NCI-H748 (cell line): ENCODE measurements around the gene FUCA1.
A peak's percentile ranks its signal among the peaks of the same experiment; 100 is the strongest.
"Not testable (repeated sequence)": the region's sequence is repeated elsewhere in the genome, so short reads cannot be mapped to it uniquely, and the experiment has no call there.

Experiments used
- DNase-seq: peaks from one replicate; lab custom pipeline; 2025; ENCODE audit not compliant: unreplicated experiment; lab: John Stamatoyannopoulos, UW

The FUCA1 gene

DNA sequence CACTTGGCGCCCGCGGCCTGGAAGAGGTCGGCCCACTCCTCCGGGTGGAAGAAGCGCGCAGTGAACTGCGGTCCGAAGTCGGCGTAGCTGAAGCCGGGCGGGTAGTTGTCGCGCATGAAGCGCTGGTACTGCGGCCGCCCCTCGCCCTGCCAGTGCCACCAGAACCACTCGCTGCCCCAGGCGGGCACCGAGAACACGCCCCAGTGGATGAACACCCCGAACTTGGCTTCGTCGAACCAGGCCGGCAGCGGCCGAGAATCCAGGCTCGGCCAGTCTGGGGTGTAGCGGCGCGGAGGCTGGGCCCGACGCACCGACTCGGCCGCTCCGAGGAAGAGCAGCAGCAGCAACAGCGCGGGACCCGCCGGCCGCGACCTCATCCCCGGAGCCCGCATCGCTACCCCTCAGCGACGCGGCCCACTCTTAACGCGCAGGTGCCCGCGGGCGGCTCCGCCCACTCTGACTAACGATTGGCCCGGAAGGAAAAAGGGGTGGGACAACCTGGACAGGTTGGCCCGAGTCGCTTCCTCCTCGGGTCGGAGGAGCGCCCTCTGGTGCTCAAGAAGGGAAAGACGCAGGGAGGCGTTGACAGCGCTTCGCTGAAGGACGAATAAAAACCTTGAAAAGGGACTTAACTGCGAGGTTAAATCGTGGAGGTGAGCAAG lies at the start of gene FUCA1:
TSS of gene FUCA1 (minus strand) at position 396 of the 662 bp plus-strand sequence. CDS start at position 392, 4 bp downstream.
- DNase-seq: peak; percentile 95

DNA sequence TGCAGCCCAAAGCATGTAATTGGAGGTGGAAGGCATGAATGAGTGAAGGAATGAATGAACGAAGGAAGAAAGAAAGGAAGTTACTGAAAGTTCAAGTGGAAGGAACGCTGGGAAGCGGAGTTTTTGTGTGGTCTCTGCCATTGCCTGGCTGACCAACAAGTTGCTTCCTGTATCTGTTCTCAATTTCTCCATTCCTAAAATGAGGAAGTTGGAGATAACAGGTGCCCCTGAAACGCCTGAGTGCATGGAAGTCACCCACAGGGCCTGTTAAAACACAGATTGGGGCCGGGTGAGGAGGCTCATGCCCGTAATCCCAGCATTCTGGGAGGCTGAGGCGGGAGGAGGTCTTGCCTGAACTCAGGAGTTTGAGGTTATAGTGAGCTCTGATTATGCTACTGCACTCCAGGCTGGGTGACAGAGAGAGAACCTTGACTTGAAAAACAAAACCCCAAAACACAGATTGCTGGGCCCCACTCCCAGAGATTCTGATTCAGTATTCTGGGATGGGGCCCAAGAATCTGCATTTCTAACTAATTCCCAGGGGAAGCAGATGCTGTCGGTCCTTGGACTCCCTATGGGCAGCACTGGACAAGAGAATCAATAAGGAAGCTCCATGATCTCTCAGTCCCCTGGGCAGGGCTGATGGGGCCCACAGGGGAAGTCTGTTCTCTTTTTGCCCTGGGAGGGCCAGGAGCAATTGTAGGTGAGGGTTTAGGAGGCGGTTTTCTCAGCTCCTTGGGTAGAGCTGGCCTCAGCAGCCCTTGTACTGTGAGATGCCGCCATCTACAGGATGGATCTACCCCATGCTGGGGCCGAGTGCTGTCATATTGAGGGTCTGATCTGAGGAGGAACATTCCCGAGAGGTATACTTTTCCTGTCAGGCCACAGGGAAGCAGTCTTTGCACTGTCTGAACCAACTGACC lies 48.4 kb upstream of the FUCA1 start:
- DNase-seq: peak; percentile 60

DNA sequence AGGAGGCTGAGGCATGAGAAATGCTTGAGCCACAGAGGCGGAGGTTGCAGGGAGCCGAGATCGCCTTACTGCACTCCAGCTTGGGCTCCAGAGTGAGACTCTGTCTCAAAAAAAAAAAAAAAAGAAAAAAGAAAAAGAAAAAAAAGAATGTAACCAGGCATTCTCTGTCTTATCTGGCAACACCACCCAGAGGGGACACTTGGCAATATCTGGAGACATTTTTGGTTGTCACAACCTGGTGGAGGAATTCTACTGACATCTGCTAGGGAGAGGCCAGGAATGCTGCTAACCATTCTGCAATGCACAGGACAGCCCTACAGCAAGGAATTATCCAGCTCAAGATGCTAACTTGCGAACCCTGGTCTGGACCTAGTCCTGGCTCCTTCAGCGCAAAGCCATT lies 47.4 kb upstream of the FUCA1 start:
- DNase-seq: no peak

DNA sequence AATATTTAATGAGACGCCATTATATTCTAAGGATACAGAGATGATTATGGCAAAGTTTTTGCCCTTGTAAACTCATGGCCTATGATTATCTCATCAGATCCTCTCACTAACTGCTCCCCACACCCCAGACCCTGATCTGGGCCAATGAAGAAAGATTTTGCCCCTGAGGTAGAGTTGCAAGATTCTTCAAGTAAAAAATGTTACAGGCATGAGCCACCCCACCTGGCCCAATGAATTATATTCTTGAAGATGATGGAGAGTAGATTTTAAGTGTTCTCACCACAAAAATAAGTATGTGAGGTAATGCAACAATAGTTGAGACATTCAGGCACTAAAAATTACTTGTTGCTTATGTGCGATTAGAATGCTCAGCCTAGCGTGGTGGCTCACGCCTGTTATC lies 46.8 kb upstream of the FUCA1 start:
- no peak for DNase-seq

DNA sequence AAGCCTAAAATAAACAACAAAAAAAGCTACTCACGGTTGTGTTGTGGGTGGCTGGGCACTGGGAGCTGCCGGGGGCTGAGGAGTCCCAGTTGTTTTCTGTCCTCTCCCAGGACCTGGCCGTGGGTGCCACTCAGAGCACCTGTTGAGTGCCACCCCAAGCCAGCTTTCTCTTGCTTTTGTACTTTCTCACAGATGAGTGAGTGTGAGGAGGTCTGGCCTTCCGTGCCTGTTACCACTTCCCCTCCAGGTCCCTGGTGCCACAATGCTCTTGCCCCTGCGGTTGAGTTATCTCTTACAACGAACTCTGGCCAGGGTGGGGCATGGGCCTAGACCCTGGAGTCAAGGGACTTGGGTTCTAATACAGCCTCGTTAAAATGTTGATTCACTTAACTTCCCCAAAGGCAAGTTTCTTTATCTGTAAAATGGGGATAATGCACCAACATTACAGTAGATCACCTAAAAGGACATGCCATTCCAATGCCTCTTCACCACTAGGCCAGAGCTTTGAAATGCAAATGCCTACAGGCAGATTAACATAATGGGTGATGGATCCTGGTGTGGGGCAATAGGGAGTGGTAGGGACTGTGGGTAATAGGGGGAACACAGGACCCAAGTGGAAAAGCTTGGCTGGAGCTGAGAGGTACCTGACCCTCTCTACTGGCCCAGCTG lies 45.3 kb upstream of the FUCA1 start, which contains the start of gene CNR2:
TSS of gene CNR2 (minus strand) at position 151 of the 669 bp plus-strand sequence. CDS start 37,745 bp downstream, outside the sequence.
- no peak for DNase-seq

DNA sequence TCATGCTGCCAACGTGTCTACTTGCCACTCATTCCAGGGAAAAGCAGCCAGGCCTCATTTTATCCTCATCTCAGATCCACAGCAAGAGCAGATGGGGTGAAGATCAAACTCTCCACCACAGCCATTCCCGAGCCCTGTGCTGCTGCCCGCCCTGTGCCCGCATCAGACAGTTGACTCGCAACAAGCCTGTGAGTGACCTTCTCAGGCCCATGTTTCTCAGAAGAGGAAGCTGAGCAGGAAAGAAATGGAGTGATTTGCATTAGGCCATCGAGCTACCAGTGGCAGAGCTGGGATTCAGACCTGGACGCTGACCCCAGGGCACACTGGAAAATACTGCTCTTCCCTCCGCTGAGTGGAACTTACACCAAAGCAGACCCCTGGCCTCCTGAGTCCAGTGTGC lies 43.8 kb upstream of the FUCA1 start:
- DNase-seq: no peak

DNA sequence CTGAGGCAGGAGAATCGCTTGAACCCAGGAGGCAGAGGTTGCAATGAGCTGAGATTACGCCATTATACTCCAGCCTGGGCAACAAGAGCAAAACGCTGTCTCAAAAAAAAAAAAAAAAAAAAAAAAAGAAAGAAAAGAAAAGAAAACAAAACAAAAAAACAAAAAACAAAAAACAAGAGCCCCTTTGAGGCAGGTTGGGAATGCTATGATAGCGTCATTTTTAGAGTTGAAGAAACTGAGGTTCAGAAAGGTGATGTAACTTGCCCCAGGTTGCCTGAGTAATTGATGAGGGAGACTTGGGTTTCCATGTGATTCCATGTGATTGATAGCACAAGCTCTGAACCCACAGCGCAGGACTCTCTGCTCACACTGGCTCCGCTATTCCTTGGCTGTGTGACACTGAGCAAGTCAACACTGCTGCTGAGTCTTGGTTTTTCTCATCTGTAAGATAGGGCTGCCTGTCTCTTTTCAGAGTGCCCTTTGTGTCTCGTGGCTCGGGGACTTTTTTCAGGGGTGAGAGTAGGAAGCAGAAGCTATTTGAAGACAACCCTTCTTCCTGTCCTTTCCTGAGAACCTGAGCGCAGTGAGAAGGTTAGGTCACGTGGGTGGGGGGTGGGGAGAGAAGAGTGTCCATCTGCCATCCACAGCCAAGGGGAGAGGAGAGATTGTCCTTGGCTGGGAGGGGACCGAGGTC lies 42.6 kb upstream of the FUCA1 start:
- DNase-seq: no peak

DNA sequence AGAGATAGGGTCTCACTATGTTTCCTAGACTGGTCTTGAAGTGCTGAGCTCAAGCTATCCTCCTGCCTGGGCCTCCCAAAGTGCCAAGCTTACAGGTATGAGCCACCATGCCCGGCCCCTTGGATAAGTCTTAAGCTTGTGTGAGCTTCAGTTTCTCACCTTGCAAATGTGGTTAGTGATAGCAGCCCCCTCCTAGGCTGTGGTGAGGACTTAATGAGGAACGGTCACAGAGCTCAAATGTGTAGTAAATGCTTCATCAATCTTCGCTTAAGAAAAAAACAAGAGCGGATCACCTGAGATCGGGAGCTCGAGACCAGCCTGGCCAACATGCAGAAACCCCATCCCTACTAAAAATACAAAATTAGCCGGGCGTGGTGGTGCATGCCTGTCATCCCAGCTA lies 42.1 kb upstream of the FUCA1 start:
- DNase-seq: no peak

DNA sequence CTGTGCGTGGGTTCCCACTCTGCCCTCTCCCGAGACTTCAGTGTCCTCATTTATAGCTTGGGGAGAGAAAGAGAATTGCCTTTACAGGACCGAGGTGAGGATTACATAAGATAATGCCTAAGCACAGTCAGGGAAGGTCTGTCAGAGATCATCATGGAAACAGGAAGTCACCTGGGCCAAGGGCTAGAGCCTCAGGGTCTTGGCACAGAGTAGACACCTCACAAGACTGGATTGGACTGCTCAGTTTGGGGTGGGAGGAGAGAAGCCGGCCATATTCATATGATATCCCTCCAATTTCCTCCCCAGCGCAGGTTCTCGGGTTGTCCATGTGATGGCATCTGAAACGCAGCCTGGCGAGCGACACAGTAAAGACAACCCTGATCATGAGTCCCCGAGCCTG lies 41.3 kb upstream of the FUCA1 start:
- DNase-seq: no peak

DNA sequence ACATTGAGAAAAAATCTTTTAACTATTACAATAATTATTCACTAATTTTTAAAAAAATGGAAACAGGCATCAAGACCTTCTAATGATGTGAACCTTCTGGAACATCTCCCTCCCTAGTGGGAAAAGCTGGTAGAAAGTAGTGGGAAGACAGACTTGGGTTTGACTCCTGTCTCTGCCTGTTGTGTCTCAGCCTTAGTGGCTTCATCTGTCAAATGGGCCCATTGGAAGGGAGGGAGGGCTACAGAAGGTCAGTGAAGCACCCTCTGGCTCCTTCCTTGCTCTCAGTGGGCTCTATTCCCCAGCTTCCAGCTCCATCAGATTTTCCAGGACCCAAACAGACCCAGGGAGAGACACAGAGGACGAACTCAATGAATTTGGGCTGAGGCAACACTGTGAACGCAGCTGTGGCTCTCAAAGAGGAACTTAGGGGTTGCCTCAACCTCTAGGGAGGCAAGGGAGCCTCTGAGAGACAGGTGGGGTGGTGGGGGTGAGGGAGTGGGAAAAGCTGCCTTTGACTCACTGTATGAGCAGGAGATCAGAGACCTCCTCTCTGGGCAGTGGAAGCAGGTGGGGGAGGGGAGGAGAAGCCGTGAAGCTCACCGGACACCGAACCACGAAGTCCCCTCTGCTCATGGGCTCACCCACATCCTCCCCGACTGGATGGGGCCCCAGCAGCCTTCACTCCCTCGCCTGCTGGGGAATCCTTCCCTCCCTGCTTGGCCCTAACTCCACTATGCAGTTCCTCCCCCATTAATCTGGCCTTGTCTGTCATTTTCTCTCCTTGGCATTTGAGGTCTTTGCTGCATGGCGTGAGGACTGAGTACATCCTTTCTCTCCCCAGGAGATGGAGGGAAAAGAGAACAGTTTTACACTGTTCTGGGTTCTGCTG lies 40.6 kb upstream of the FUCA1 start:
- no peak for DNase-seq

DNA sequence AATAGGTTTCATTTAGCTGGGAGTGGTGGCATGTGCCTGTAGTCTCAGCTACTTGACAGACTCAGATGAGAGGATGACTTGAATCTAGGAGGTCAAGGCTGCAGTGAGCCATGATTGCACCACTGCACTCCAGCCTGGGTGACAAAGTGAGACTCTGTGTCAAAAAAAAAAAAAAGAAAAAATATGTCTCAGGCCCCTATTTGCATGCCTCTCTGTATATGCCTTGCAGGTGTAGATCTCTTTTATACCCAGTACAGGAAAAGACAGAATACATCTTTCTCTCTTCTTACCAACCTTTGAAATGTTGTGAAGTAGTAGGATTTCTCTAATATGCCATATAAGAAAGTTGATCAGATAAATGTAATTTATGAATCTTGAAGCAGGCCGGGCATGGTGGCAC lies 38.6 kb upstream of the FUCA1 start:
- no peak for DNase-seq

DNA sequence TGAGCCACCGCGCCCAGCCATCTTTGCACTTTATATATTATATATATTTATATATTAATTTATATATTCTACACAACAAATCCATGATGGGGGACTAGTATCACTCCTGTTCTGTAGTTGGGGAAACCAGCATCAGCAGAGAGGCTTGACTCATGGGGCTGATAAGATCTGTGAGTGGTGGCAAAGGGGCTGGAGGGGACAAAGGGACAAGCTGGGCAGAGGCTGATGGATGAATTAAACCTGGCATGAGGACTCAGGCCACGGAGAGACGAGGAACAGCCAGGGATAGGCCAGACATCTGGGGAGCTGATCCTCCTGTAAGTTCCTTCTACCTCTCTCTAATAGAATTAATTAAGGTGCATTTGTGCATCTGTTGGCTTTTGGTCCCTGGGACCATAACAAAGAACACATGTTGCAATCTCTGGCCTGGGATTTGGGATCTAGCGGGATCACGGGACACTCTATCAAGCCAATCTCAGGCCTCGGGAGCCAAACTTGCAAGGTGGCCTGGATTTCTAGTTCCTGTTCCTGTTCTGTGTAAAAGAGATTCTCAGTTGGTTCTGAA lies 37.5 kb upstream of the FUCA1 start:
- no peak for DNase-seq

DNA sequence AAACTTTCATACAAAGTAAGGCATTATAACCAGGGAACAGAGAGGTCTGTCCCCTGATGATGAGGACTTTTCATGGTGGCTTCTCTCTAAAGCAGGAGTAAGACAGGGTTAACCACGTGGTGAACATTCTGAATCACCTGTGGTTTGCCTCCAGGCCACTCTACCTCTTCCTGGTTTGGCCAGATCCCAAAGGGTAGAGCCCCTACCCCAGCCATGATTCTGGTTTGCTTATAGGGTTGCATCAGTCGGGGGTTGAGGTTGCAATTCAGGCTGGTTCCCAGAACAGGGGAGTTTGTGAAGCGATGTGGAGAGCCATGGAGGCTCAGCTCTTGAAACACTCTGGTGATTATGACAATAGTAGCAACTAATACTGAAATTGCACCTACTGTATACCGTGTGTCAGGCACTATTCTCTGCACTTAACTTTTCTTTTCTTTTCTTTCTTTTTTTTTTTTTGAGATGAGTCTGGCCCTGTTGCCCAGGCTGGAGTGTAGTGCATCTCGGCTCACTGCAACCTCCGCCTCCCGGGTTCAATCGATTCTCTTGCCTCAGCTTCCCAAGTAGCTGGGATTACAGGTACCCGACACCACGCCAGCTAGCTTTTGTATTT lies 36.8 kb upstream of the FUCA1 start:
- DNase-seq: no peak

DNA sequence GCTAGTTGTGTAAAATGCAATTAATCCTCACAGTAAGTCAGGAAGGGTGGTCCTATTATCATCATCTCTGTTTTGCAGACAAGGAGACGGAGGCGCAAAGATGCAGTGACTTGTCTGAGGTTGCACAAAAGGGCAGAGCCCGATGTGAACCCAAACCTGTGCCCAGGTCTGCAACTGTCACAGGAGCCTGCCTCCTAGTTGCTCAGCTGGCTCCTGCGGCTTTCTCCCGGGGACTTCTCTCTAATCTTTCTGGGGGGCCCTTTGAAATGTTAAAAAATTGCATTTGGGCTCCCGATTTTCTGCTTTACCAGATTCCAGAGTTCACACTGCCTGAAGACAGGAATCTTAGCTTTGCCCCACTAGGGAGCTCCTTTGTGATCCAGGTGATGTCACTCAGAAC lies 35.7 kb upstream of the FUCA1 start:
- DNase-seq: no peak

DNA sequence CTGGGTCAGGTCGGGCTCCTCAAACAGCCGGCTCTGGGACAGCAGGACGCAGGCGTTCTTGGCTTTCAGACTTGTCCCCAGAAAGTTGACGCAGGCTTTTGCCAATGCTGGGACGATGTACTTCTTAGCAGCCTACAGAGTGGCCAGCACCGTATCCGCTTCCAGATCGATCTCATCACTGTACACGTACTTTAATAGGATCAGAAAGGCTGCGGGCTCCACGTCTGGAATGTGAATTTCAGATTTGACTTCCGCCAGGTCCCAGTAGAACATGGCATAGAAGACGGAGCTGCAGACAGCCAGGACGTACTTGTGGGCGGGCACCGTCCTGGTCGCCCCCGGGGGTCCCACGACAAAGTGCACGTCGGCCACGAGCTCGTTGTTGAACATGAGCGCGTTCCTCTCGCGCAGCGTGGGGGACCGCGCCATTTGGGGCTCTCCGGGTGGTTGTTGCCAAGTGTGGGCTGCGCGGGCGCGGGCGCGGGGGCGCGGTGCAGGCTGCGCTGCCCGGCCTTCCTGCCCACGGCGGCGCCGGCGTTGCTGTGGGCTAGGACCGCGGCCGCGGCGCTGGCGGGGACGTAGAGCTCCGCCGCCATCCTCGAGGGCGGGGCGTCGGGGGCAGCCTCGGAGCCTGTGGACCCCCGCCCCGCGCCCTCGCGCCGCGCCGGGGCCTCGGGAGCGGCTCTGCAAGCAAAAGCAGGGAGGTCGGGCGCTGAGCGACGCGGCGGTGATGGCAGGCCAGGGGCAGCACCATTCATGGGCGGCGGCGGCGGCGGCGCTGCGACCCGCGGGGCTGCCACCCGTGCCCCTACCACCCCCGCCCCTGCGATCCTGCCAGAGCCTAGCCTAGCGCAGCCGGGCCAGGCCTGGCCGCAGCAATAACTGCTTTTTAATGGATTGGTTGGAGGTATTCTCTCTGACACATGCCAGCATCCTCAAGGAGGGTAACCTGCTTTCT lies 34.5 kb upstream of the FUCA1 start:
- DNase-seq: peak; percentile 42

DNA sequence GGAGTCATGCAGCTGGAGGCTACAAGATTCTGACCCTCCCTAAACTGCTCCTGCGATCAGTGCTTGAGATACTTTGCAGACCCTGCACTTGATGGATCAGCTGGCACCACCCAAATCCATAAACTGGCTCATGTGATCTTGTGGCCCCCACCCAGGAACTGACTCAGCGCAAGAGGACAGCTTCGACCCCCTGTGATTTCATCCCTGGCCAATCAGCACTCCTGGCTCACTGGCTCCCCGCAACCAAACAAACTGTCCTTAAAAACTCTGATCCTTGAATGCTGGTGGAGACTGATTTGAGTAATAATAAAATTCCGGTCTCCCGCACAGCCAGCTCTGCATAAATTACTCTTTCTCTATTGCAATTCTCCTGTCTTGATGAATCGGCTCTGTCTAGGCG lies 31.9 kb upstream of the FUCA1 start:
- DNase-seq: not testable (repeated sequence)

DNA sequence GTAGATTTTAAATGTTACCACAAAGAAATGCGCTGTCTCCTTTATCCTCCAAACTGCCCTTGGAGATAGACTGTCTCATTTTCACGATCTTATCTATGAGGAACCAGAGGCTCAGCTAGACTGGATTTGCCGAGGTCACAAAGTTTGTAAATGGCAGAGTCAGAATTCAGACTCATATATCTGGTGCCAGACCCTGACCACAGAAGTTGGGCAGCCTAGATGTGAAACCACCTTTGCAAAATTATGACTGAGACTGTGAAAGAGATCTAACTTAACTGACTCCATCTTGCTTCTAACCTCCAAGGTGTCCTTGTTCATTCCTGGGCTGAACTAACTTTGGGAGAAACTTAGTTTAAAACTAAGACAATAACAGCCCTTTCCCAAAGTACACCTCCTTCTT lies 31.0 kb upstream of the FUCA1 start:
- DNase-seq: no peak

DNA sequence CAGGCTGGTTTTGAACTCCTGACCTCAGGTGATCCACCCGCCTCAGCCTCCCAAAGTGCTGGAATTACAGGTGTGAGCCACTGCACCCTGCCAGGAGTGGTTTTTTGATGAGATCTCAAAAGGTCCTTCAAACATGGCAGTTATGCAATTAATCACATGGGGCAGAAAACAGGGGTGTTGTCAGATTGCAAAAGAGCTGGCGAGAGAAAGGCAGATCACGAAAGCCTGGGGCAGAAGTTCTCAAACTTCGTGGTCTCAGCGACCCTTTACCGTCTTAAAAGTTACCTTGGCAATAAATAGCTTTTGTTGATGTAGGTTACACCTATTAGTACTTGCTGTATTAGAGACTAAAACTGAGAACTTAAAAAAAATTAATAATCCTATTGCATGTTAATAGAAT lies 29.0 kb upstream of the FUCA1 start:
- no peak for DNase-seq
